Left kidney (tissue), 2 donors: ENCODE data around the gene DGCR8. TPM values are rescaled to one million over a fixed set of nuclear protein-coding genes. Genes with fewer than 3 reads are reported as not detected.

Experiments
- DNase-seq: peaks from one replicate; pipeline ENCODE4 v3.0.0-alpha.2; 2013
- polyA plus RNA-seq: library from polyadenylated mRNA; unstranded; fragments of 120-200 nt; gene quantifications from one replicate; pipeline ENCODE4 v1.2.1, GENCODE V29; 2013; ENCODE audit not compliant: insufficient read length

Gene DGCR8
- polyA plus RNA-seq, 1 donor: 58.0 TPM

GRCh38 chr22:20124083-20124787 is 44.2 kb downstream of the DGCR8 start:
- DNase-seq: no peak

GRCh38 chr22:20125201-20126174 is 45.4 kb downstream of the DGCR8 start:
- DNase-seq: no peak

GRCh38 chr22:20126284-20127029 is 46.4 kb downstream of the DGCR8 start:
- no peak for DNase-seq

GRCh38 chr22:20127318-20127868 is 47.4 kb downstream of the DGCR8 start:
- DNase-seq: no peak

GRCh38 chr22:20127869-20128618 is 48.0 kb downstream of the DGCR8 start:
- DNase-seq: no peak

- no peak for DNase-seq
Observed at GRCh38 chr22:20128619-20128901, 48.5 kb downstream of the DGCR8 start.

GRCh38 chr22:20128902-20129746 is 49.1 kb downstream of the DGCR8 start:
- DNase-seq: no peak

GRCh38 chr22:20129747-20130014 is 49.6 kb downstream of the DGCR8 start:
- no peak for DNase-seq

GRCh38 chr22:20130319-20130718 is 50.3 kb downstream of the DGCR8 start:
- no peak for DNase-seq

GRCh38 chr22:20130731-20131596 is 50.9 kb downstream of the DGCR8 start:
- peak; percentile 78 for DNase-seq

GRCh38 chr22:20131597-20131858 is 51.5 kb downstream of the DGCR8 start, which contains the start of gene ZDHHC8:
ZDHHC8 (plus strand) TSS chr22:20131804; CDS start chr22:20131948, 144 bp downstream.
- DNase-seq: no peak

GRCh38 chr22:20131859-20132685 is 52.0 kb downstream of the DGCR8 start:
- DNase-seq: no peak

GRCh38 chr22:20132686-20133246 is 52.7 kb downstream of the DGCR8 start:
- no peak for DNase-seq

- no peak for DNase-seq
Observed at GRCh38 chr22:20133930-20134549, 54.0 kb downstream of the DGCR8 start.

- DNase-seq: no peak
Observed at GRCh38 chr22:20135265-20135664, 55.2 kb downstream of the DGCR8 start.

- no peak for DNase-seq
Observed at GRCh38 chr22:20135806-20136602, 56.0 kb downstream of the DGCR8 start.

GRCh38 chr22:20136603-20136873 is 56.5 kb downstream of the DGCR8 start:
- DNase-seq: no peak

GRCh38 chr22:20137113-20137512 is 57.1 kb downstream of the DGCR8 start:
- DNase-seq: no peak
